KMS-11 (cell line): ENCODE results near the gene GRM1.

Experiments used
- H2AFZ ChIP-seq: fragments of 200-600 bp; sonication (generic); 2 replicates; pipeline ENCODE4 v1.6.1; 2016; ENCODE audit warnings: antibody characterized with exemption, mixed run types, low read depth
- H3K27ac ChIP-seq: fragments of 200-600 bp; sonication (generic); 2 replicates; pipeline ENCODE4 v1.6.1; 2016; ENCODE audit warnings: mild to moderate bottlenecking, mixed run types
- H3K27me3 ChIP-seq: fragments of 200-600 bp; sonication (generic); 2 replicates; pipeline ENCODE4 v1.6.1; 2017; ENCODE audit warnings: mild to moderate bottlenecking, low read depth, mixed run types, moderate library complexity; ENCODE audit not compliant: insufficient read depth
- H3K36me3 ChIP-seq: fragments of 200-600 bp; sonication (generic); 2 replicates; pipeline ENCODE4 v1.6.1; 2017; ENCODE audit warnings: mild to moderate bottlenecking, mixed run types; ENCODE audit not compliant: insufficient read depth
- H3K4me1 ChIP-seq: fragments of 200-600 bp; sonication (generic); 2 replicates; pipeline ENCODE4 v1.6.1; 2016; ENCODE audit warnings: mild to moderate bottlenecking, low read depth, mixed run types; ENCODE audit not compliant: poor library complexity, severe bottlenecking
- H3K4me2 ChIP-seq: fragments of 200-600 bp; sonication (generic); 2 replicates; pipeline ENCODE4 v1.7.0; 2016; ENCODE audit warnings: mild to moderate bottlenecking, mixed run types
- H3K4me3 ChIP-seq: fragments of 200-600 bp; sonication (generic); IDR thresholded peaks from 2 replicates; pipeline ENCODE4 v1.6.1; 2017; ENCODE audit warnings: low read depth, low read length, mixed read lengths; ENCODE audit not compliant: insufficient read depth
- H3K79me2 ChIP-seq: fragments of 200-600 bp; sonication (generic); 2 replicates; pipeline ENCODE4 v1.6.1; 2016; ENCODE audit warnings: low read depth, mixed run types; ENCODE audit not compliant: insufficient read depth
- H3K9ac ChIP-seq: fragments of 200-600 bp; sonication (generic); 2 replicates; pipeline ENCODE4 v1.6.1; 2016; ENCODE audit warnings: mild to moderate bottlenecking, mixed run types
- H4K20me1 ChIP-seq: fragments of 200-600 bp; sonication (generic); 2 replicates; pipeline ENCODE4 v1.6.1; 2016; ENCODE audit warnings: mild to moderate bottlenecking, mixed run types; ENCODE audit not compliant: insufficient read depth
- CTCF ChIP-seq: fragments of 200-600 bp; sonication (generic); conservative IDR thresholded peaks from 2 replicates; pipeline ENCODE4 v1.6.1; 2017; ENCODE audit warnings: low read depth, mild to moderate bottlenecking, antibody characterized with exemption, low read length, moderate library complexity, mixed read lengths

Gene GRM1

GRCh38 chr6:146277142-146277541 lies 248.3 kb downstream of the GRM1 start:
- Histone ChIP-seq H2AFZ (no peak overlapping the region), H4K20me1 (no peaks in the 10 kb centered on the region), H3K27me3 (no peaks in the 10 kb centered on the region), H3K27ac (no peak overlapping the region), H3K4me3 (no peak overlapping the region), H3K4me1 (no peaks in the 10 kb centered on the region), H3K4me2 (no peak overlapping the region), H3K9ac (no peak overlapping the region), H3K36me3 (no peaks in the 10 kb centered on the region; the same call in 1 of the 2 replicates), H3K79me2 (no peaks in the 10 kb centered on the region)
- no peak for TF ChIP-seq CTCF

- H3K27me3 ChIP-seq = no peaks in the 10 kb centered on the region
Measured at GRCh38 chr6:146281651-146282362, 252.9 kb downstream of the GRM1 start.

GRCh38 chr6:146282837-146283236 lies 254.0 kb downstream of the GRM1 start:
- Histone ChIP-seq H4K20me1 (no peaks in the 10 kb centered on the region), H3K4me2 (no peak overlapping the region), H3K27ac (no peak overlapping the region), H3K79me2 (no peaks in the 10 kb centered on the region), H2AFZ (no peak overlapping the region), H3K36me3 (no peaks in the 10 kb centered on the region; the same call in 1 of the 2 replicates), H3K4me3 (no peak overlapping the region), H3K4me1 (peaks cover 2% of the 10 kb centered on the region), H3K9ac (no peak overlapping the region), H3K27me3 (no peaks in the 10 kb centered on the region)
- TF ChIP-seq CTCF = no peak

More at GRCh38 chr6:146281651-146282362, 252.9 kb downstream of the GRM1 start:
- no peak overlapping the region for H2AFZ ChIP-seq
- H3K9ac ChIP-seq = no peak overlapping the region
- no peaks in the 10 kb centered on the region for H4K20me1 ChIP-seq
- H3K36me3 ChIP-seq = no peaks in the 10 kb centered on the region; the same call in 1 of the 2 replicates
- no peak overlapping the region for H3K4me3 ChIP-seq
- no peaks in the 10 kb centered on the region for H3K4me1 ChIP-seq
- TF ChIP-seq CTCF = no peak
- no peak overlapping the region for H3K27ac ChIP-seq
- no peak overlapping the region for H3K4me2 ChIP-seq
- H3K79me2 ChIP-seq = no peaks in the 10 kb centered on the region

GRCh38 chr6:146284311-146284710 lies 255.4 kb downstream of the GRM1 start:
- no peak overlapping the region for H3K9ac ChIP-seq
- peaks cover 8% of the 10 kb centered on the region for H3K4me1 ChIP-seq
- H3K4me3 ChIP-seq = no peak overlapping the region
- H3K27ac ChIP-seq = no peak overlapping the region
- H3K27me3 ChIP-seq = no peaks in the 10 kb centered on the region
- no peaks in the 10 kb centered on the region for H3K79me2 ChIP-seq
- H2AFZ ChIP-seq = no peak overlapping the region
- TF ChIP-seq CTCF = no peak
- no peaks in the 10 kb centered on the region for H4K20me1 ChIP-seq
- no peaks in the 10 kb centered on the region; the same call in 1 of the 2 replicates for H3K36me3 ChIP-seq
- H3K4me2 ChIP-seq = no peak overlapping the region
